MM.1S (cell line): Measurements from ENCODE around the gene ZNF672.

Experiments
- DNase-seq: peaks from one replicate; pipeline ENCODE4 v3.0.0-alpha.2; 2015
- H2AFZ ChIP-seq: fragments of 300-600 bp; sonication (generic); 2 replicates; pipeline ENCODE4 v1.6.0; 2016; ENCODE audit warnings: antibody characterized with exemption, low read length
- H3F3A ChIP-seq: fragments of 300-600 bp; sonication (generic); 2 replicates; pipeline ENCODE4 v1.6.1; 2016; ENCODE audit warnings: mild to moderate bottlenecking, antibody characterized with exemption, low read length, moderate library complexity, mixed read lengths; ENCODE audit not compliant: insufficient read depth
- H3K27ac ChIP-seq: fragments of 300-600 bp; sonication (generic); 2 replicates; pipeline ENCODE4 v1.5.1; 2016; ENCODE audit warnings: mild to moderate bottlenecking, low read length
- H3K27me3 ChIP-seq: fragments of 300-600 bp; sonication (generic); replicated peaks from 2 replicates; pipeline ENCODE4 v1.6.0; 2016; ENCODE audit warnings: low read length; ENCODE audit not compliant: insufficient read depth
- H3K36me3 ChIP-seq: fragments of 300-600 bp; sonication (generic); replicated peaks from 2 replicates; pipeline ENCODE4 v1.6.1; 2016; ENCODE audit warnings: mild to moderate bottlenecking, low read length, mixed read lengths; ENCODE audit not compliant: insufficient read depth
- H3K4me1 ChIP-seq: fragments of 300-600 bp; sonication (generic); 2 replicates; pipeline ENCODE4 v1.6.1; 2016; ENCODE audit warnings: low read length, mixed read lengths
- H3K4me2 ChIP-seq: fragments of 300-600 bp; sonication (generic); 2 replicates; pipeline ENCODE4 v1.6.0; 2016; ENCODE audit warnings: low read depth, low read length
- H3K4me3 ChIP-seq: fragments of 300-600 bp; sonication (generic); 2 replicates; pipeline ENCODE4 v1.5.1; 2016; ENCODE audit warnings: low read length, mixed read lengths
- H3K79me2 ChIP-seq: fragments of 300-600 bp; sonication (generic); 2 replicates; pipeline ENCODE4 v1.6.1; 2016; ENCODE audit warnings: mixed run types, low read length, mixed read lengths
- H3K9ac ChIP-seq: fragments of 300-600 bp; sonication (generic); 2 replicates; pipeline ENCODE4 v1.6.1; 2016; ENCODE audit warnings: low read length, mixed read lengths
- H3K9me2 ChIP-seq: fragments of 300-600 bp; sonication (generic); replicated peaks from 2 replicates; pipeline ENCODE4 v1.6.1; 2016; ENCODE audit warnings: mild to moderate bottlenecking, low read length, mixed read lengths; ENCODE audit not compliant: insufficient read depth
- H3K9me3 ChIP-seq: fragments of 300-600 bp; sonication (generic); replicated peaks from 2 replicates; pipeline ENCODE4 v1.6.1; 2016; ENCODE audit warnings: mild to moderate bottlenecking, low read length, mixed read lengths; ENCODE audit not compliant: insufficient read depth
- H4K20me1 ChIP-seq: fragments of 300-600 bp; sonication (generic); 2 replicates; pipeline ENCODE4 v1.6.1; 2016; ENCODE audit warnings: mild to moderate bottlenecking, low read length, moderate library complexity, mixed read lengths; ENCODE audit not compliant: insufficient read depth
- CTCF ChIP-seq: fragments of 300-600 bp; sonication (generic); IDR thresholded peaks from 2 replicates; pipeline ENCODE4 v1.5.1; 2016; ENCODE audit warnings: antibody characterized with exemption, low read length, mixed read lengths
- EZH2 ChIP-seq: fragments of 300-600 bp; sonication (generic); optimal IDR thresholded peaks from 2 replicates; pipeline ENCODE3; 2017; ENCODE audit warnings: low read depth, mild to moderate bottlenecking, antibody characterized with exemption, low read length, mixed read lengths
- EZH2phosphoT487 ChIP-seq: fragments of 300-600 bp; sonication (generic); IDR thresholded peaks from 2 replicates; pipeline ENCODE4 v1.6.1; 2018; ENCODE audit warnings: antibody characterized with exemption, low read length

ZNF672 gene

GRCh38 chr1:248890549-248891498 is 52.8 kb downstream of the ZNF672 start:
- Histone ChIP-seq H3K4me2 (no peak overlapping the region), H3K79me2 (no peaks in the 10 kb centered on the region), H4K20me1 (no peaks in the 10 kb centered on the region), H3K9ac (no peak overlapping the region), H3K4me3 (no peak overlapping the region), H3K27ac (no peak overlapping the region), H3K4me1 (no peaks in the 10 kb centered on the region), H3K27me3 (no peaks in the 10 kb centered on the region), H3F3A (no peaks in the 10 kb centered on the region), H3K36me3 (no peaks in the 10 kb centered on the region), H3K9me2 (no peaks in the 10 kb centered on the region), H3K9me3 (no peaks in the 10 kb centered on the region), H2AFZ (no peak overlapping the region)
- TF ChIP-seq EZH2, result no peak
- no peak for TF ChIP-seq EZH2phosphoT487
- no peak for TF ChIP-seq CTCF
- no peak for DNase-seq

- Histone ChIP-seq H3K9ac (no peak overlapping the region), H3K9me3 (no peaks in the 10 kb centered on the region)
- TF ChIP-seq EZH2phosphoT487 (no peak), EZH2 (no peak), CTCF (no peak)
Measured at GRCh38 chr1:248891758-248892157, 53.7 kb downstream of the ZNF672 start.

GRCh38 chr1:248892590-248892989 is 54.6 kb downstream of the ZNF672 start:
- H3K36me3 ChIP-seq, result no peaks in the 10 kb centered on the region
- DNase-seq, result no peak

More at GRCh38 chr1:248891758-248892157, 53.7 kb downstream of the ZNF672 start:
- H4K20me1 ChIP-seq, result no peaks in the 10 kb centered on the region
- no peaks in the 10 kb centered on the region for H3K4me1 ChIP-seq
- no peaks in the 10 kb centered on the region for H3K9me2 ChIP-seq
- DNase-seq, result no peak
- H3K4me2 ChIP-seq, result no peak overlapping the region
- H3K4me3 ChIP-seq, result no peak overlapping the region
- H3K79me2 ChIP-seq, result no peaks in the 10 kb centered on the region
- no peaks in the 10 kb centered on the region for H3K27me3 ChIP-seq
- H3K36me3 ChIP-seq, result no peaks in the 10 kb centered on the region
- H3K27ac ChIP-seq, result no peak overlapping the region
- no peak overlapping the region for H2AFZ ChIP-seq
- no peaks in the 10 kb centered on the region for H3F3A ChIP-seq

More at GRCh38 chr1:248892590-248892989, 54.6 kb downstream of the ZNF672 start:
- Histone ChIP-seq H2AFZ (no peak overlapping the region), H3K9ac (no peak overlapping the region), H3K4me1 (no peaks in the 10 kb centered on the region), H3K4me3 (no peak overlapping the region), H3K27me3 (no peaks in the 10 kb centered on the region), H3F3A (no peaks in the 10 kb centered on the region), H4K20me1 (no peaks in the 10 kb centered on the region), H3K27ac (no peak overlapping the region), H3K4me2 (no peak overlapping the region), H3K9me2 (no peaks in the 10 kb centered on the region), H3K79me2 (no peaks in the 10 kb centered on the region), H3K9me3 (no peaks in the 10 kb centered on the region)
- TF ChIP-seq EZH2phosphoT487, result no peak
- no peak for TF ChIP-seq EZH2
- TF ChIP-seq CTCF, result no peak
